Cardiac muscle cell (in vitro differentiated cells and primary cell): ENCODE results near the gene TMEM81. TPM values are rescaled to one million over a fixed set of nuclear protein-coding genes. Genes with fewer than 3 reads are reported as not detected.

Experiments
- DNase-seq, 2 donors: peaks; one replicate each; pipeline versions ENCODE4 v3.0.0 to v3.0.0-alpha.2; 2010 to 2017; ENCODE audit warnings: low read depth in 1 of 2, low spot score in 1 of 2
- H3K27ac ChIP-seq: fragments of 200-600 bp; sonication (generic); 2 replicates; pipeline ENCODE4 v1.5.1; 2016
- H3K27me3 ChIP-seq: fragments of 200-600 bp; sonication (generic); 2 replicates; pipeline ENCODE4 v1.6.0; 2016; ENCODE audit warnings: control low read depth
- H3K36me3 ChIP-seq: fragments of 200-600 bp; sonication (generic); 2 replicates; pipeline ENCODE4 v1.5.1; 2016; ENCODE audit warnings: control low read depth
- H3K4me1 ChIP-seq: fragments of 200-600 bp; sonication (generic); 2 replicates; pipeline ENCODE4 v1.8.1; 2017; ENCODE audit warnings: low read depth, mild to moderate bottlenecking, mixed run types
- H3K4me3 ChIP-seq: fragments of 200-600 bp; sonication (generic); 2 replicates; pipeline ENCODE4 v1.5.1; 2016; ENCODE audit warnings: mild to moderate bottlenecking
- H3K9me3 ChIP-seq: fragments of 200-600 bp; sonication (generic); 2 replicates; pipeline ENCODE4 v1.5.1; 2017; ENCODE audit warnings: low read depth, mild to moderate bottlenecking, control low read depth
- polyA plus RNA-seq: library from polyadenylated mRNA; unstranded; fragments of >200 nt; fragmentation: Nextera tagmentation; extraction: Ambion mirVana; gene quantifications from 2 replicates; pipeline ENCODE4 v1.2.1, GENCODE V29; 2016
- total RNA-seq: library from RNA; depleted of rRNA; stranded (reverse); fragments of >200 nt; gene quantifications from 2 replicates; pipeline ENCODE4 v1.2.3, GENCODE V29; 2016
- TF ChIP-seq, protein P1 (sequence below): IDR thresholded peaks from 2 replicates; pipeline ENCODE4 v1.5.1; 2012; ENCODE audit warnings: low read depth, mild to moderate bottlenecking, low read length

The TMEM81 gene
- total and polyA plus RNA-seq, 2 experiments from 2014 or later: 1.1 to 2.1 TPM

- H3K27me3 ChIP-seq: peaks cover 94% of the 10 kb centered on the region
- no peaks in the 10 kb centered on the region for H3K9me3 ChIP-seq
- H3K4me1 ChIP-seq: no peaks in the 10 kb centered on the region
- no peaks in the 10 kb centered on the region for H3K36me3 ChIP-seq
- H3K27ac ChIP-seq: no peak overlapping the region
- TF ChIP-seq, protein P1, sequence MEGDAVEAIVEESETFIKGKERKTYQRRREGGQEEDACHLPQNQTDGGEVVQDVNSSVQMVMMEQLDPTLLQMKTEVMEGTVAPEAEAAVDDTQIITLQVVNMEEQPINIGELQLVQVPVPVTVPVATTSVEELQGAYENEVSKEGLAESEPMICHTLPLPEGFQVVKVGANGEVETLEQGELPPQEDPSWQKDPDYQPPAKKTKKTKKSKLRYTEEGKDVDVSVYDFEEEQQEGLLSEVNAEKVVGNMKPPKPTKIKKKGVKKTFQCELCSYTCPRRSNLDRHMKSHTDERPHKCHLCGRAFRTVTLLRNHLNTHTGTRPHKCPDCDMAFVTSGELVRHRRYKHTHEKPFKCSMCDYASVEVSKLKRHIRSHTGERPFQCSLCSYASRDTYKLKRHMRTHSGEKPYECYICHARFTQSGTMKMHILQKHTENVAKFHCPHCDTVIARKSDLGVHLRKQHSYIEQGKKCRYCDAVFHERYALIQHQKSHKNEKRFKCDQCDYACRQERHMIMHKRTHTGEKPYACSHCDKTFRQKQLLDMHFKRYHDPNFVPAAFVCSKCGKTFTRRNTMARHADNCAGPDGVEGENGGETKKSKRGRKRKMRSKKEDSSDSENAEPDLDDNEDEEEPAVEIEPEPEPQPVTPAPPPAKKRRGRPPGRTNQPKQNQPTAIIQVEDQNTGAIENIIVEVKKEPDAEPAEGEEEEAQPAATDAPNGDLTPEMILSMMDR: no peak
- H3K4me3 ChIP-seq: no peak overlapping the region
- peak in 1 of 2 donors; percentile 35 for DNase-seq
Observed at GRCh38 chr1:205044741-205045140, 39.5 kb downstream of the TMEM81 start.

DNA sequence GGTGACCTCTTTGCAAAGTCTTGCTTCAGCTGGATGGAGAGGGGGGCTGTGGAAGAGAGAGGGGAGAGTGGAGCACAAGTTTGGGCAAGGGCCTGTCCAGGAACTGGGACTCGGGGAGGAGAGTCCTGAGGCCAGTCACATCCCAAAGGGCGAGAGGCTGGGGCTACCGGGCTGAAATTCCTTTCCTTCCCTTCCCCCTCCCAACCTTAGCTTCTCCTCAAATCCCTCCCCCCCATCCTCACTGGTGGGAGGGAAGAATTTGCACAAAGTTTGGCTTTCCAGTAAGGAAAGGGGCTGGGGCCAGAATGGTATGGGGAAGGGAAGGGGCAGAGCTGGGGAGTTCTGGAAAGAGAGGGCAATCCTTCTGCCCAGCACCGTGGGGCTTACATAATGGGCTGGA is 40.4 kb downstream of the TMEM81 start:
- TF ChIP-seq, protein P1: no peak
- Histone ChIP-seq H3K9me3 (no peaks in the 10 kb centered on the region), H3K27me3 (peaks cover 98% of the 10 kb centered on the region), H3K36me3 (no peaks in the 10 kb centered on the region), H3K27ac (no peak overlapping the region), H3K4me1 (no peaks in the 10 kb centered on the region), H3K4me3 (no peak overlapping the region)
- no peak for DNase-seq

GRCh38 chr1:205042911-205043806 is 41.1 kb downstream of the TMEM81 start, which contains the start of gene CNTN2:
TSS of gene CNTN2 (plus strand) at chr1:205043212. CDS start at chr1:205053186, 9,974 bp downstream.
- no peaks in the 10 kb centered on the region for H3K36me3 ChIP-seq
- H3K27ac ChIP-seq: no peak within 1 kb of the TSS
- peaks cover 100% of the 10 kb centered on the region for H3K27me3 ChIP-seq
- H3K4me1 ChIP-seq: no peaks in the 10 kb centered on the region
- no peaks in the 10 kb centered on the region for H3K9me3 ChIP-seq
- no peak within 1 kb of the TSS for H3K4me3 ChIP-seq
- TF ChIP-seq, protein P1: no peak
- peak in 1 of 2 donors; percentile 39 for DNase-seq

- TF ChIP-seq, protein P1: no peak
- no peaks in the 10 kb centered on the region for H3K9me3 ChIP-seq
- no peak overlapping the region for H3K4me3 ChIP-seq
- H3K4me1 ChIP-seq: no peaks in the 10 kb centered on the region
- DNase-seq: no peak
- no peak overlapping the region for H3K27ac ChIP-seq
- no peaks in the 10 kb centered on the region for H3K36me3 ChIP-seq
- peaks cover 93% of the 10 kb centered on the region for H3K27me3 ChIP-seq
Observed at GRCh38 chr1:205041998-205042910, 42.0 kb downstream of the TMEM81 start.

DNA sequence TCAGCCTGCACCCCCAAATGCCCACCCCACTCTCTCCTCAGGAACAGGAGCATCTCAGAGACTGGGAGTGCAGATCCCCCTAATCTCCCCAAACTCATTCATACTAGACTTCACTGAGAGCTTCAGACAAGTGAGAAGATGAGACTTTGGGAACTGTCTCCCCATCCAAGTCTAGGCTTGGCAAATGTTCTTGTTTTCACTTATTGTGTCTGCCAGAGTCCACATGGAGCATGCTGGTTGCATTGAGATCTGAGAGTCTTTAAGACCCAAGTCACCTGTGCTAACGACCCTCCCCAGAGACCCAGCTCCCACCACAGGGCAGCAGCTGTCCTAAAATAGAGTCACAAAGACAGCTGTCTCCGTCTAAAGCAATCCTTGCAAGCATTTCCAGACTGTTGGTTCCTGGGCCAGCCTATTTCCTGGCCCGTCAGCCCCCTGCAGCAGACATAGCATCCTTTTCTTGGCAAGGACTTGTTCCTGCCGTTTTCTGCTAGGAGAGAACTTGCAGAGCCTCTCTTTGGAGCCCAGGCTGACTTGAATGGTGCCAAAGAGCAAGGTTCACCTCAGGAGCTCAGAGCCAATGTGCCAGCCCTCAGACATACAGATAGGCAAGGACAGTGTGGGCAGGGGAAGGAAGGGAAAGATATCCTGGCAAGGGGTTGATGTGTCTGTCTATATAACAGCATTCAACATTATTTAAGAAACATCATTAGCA is 43.1 kb downstream of the TMEM81 start:
- Histone ChIP-seq H3K4me3 (no peak overlapping the region), H3K9me3 (no peaks in the 10 kb centered on the region), H3K27me3 (peaks cover 85% of the 10 kb centered on the region), H3K4me1 (no peaks in the 10 kb centered on the region), H3K36me3 (no peaks in the 10 kb centered on the region), H3K27ac (no peak overlapping the region)
- TF ChIP-seq, protein P1: no peak
- no peak for DNase-seq
